H9 (cell line): ENCODE measurements around the gene TUBB2A. TPM values are rescaled to one million over a fixed set of nuclear protein-coding genes. Genes with fewer than 3 reads are reported as not detected.

Experiments
- DNase-seq: peaks from one replicate; pipeline ENCODE4 v3.0.0-alpha.2; 2017
- H2AFZ ChIP-seq: one replicate; pipeline ENCODE4 v1.6.1; 2013; ENCODE audit warnings: mild to moderate bottlenecking, low read length, control low read depth, moderate library complexity
- H2AK5ac ChIP-seq: 2 replicates; pipeline ENCODE4 v1.6.1; 2013; ENCODE audit warnings: low read length, control low read depth, mixed read lengths; ENCODE audit not compliant: insufficient read length
- H2BK120ac ChIP-seq: one replicate; pipeline ENCODE4 v1.6.1; 2013; ENCODE audit warnings: low read depth, mild to moderate bottlenecking, low read length, control low read depth, inconsistent platforms; ENCODE audit not compliant: poor library complexity, severe bottlenecking
- H2BK12ac ChIP-seq: 2 replicates; pipeline ENCODE4 v1.6.1; 2013; ENCODE audit warnings: low read length, control low read depth, mixed read lengths, low read depth; ENCODE audit not compliant: insufficient read length
- H2BK15ac ChIP-seq: 2 replicates; pipeline ENCODE4 v1.6.1; 2013; ENCODE audit warnings: low read depth, low read length, control low read depth
- H2BK20ac ChIP-seq: one replicate; pipeline ENCODE4 v1.6.1; 2013; ENCODE audit warnings: low read depth, mild to moderate bottlenecking, low read length, control low read depth, inconsistent platforms; ENCODE audit not compliant: poor library complexity, severe bottlenecking
- H2BK5ac ChIP-seq: 2 replicates; pipeline ENCODE4 v1.6.1; 2013; ENCODE audit warnings: low read length, control low read depth, mixed read lengths; ENCODE audit not compliant: insufficient read length
- H3K14ac ChIP-seq: 2 replicates; pipeline ENCODE4 v1.6.1; 2013; ENCODE audit warnings: low read length, control low read depth; ENCODE audit not compliant: insufficient read depth
- H3K18ac ChIP-seq: 2 replicates; pipeline ENCODE4 v1.6.1; 2013; ENCODE audit warnings: low read depth, mild to moderate bottlenecking, mixed read lengths, low read length, control low read depth; ENCODE audit not compliant: insufficient read length
- H3K23ac ChIP-seq: 2 replicates; pipeline ENCODE4 v1.6.1; 2013; ENCODE audit warnings: low read length, control low read depth, mixed read lengths, low read depth; ENCODE audit not compliant: insufficient read length
- H3K23me2 ChIP-seq: 2 replicates; pipeline ENCODE4 v1.6.1; 2013; ENCODE audit warnings: low read depth, mild to moderate bottlenecking, mixed read lengths, low read length, control low read depth; ENCODE audit not compliant: insufficient read length, poor library complexity, severe bottlenecking
- H3K27ac ChIP-seq: 2 replicates; pipeline ENCODE4 v1.5.1; 2013; ENCODE audit warnings: low read length, control low read depth, mixed read lengths, low read depth; ENCODE audit not compliant: insufficient read length
- H3K27me3 ChIP-seq: 2 replicates; pipeline ENCODE4 v1.6.1; 2013; ENCODE audit warnings: low read length, control low read depth, inconsistent platforms; ENCODE audit not compliant: insufficient read depth
- H3K4ac ChIP-seq: 2 replicates; pipeline ENCODE4 v1.6.1; 2013; ENCODE audit warnings: low read depth, mild to moderate bottlenecking, control low read depth, inconsistent platforms, low read length, moderate library complexity
- H3K4me1 ChIP-seq: 2 replicates; pipeline ENCODE4 v1.6.1; 2013; ENCODE audit warnings: low read length, control low read depth, inconsistent platforms; ENCODE audit not compliant: insufficient read depth
- H3K4me2 ChIP-seq: 2 replicates; pipeline ENCODE4 v1.6.1; 2013; ENCODE audit warnings: low read length, control low read depth, mixed read lengths; ENCODE audit not compliant: insufficient read length, insufficient read depth
- H3K56ac ChIP-seq: 2 replicates; pipeline ENCODE4 v1.6.1; 2013; ENCODE audit warnings: low read depth, mild to moderate bottlenecking, mixed read lengths, low read length, control low read depth; ENCODE audit not compliant: insufficient read length
- H3K79me1 ChIP-seq: 2 replicates; pipeline ENCODE4 v1.6.1; 2013; ENCODE audit warnings: low read depth, mild to moderate bottlenecking, moderate library complexity, low read length, control low read depth, inconsistent platforms; ENCODE audit not compliant: insufficient read depth, poor library complexity, severe bottlenecking
- H3K79me2 ChIP-seq: 2 replicates; pipeline ENCODE4 v1.6.1; 2013; ENCODE audit warnings: low read length, control low read depth, inconsistent platforms; ENCODE audit not compliant: insufficient read depth
- H3K9ac ChIP-seq: 2 replicates; pipeline ENCODE4 v1.6.1; 2013; ENCODE audit warnings: low read length, control low read depth, mixed read lengths; ENCODE audit not compliant: insufficient read length; ENCODE audit errors: extremely low read depth
- H3K9me3 ChIP-seq: one replicate; pipeline ENCODE4 v1.6.1; 2013; ENCODE audit warnings: low read depth, low read length, inconsistent platforms; ENCODE audit not compliant: control insufficient read depth
- H3T11ph ChIP-seq: one replicate; pipeline ENCODE4 v1.6.1; 2013; ENCODE audit warnings: mild to moderate bottlenecking, low read length, control low read depth, inconsistent platforms
- H4K20me1 ChIP-seq: one replicate; pipeline ENCODE4 v1.6.1; 2013; ENCODE audit not compliant: control insufficient read depth, insufficient read length, insufficient read depth
- H4K5ac ChIP-seq: 2 replicates; pipeline ENCODE4 v1.6.1; 2013; ENCODE audit warnings: low read depth, mild to moderate bottlenecking, mixed read lengths, low read length, control low read depth; ENCODE audit not compliant: insufficient read length
- H4K8ac ChIP-seq: replicated peaks from 2 replicates; pipeline ENCODE4 v1.6.1; 2013; ENCODE audit warnings: low read length, control low read depth, mixed read lengths, low read depth; ENCODE audit not compliant: insufficient read length
- H4K91ac ChIP-seq: 2 replicates; pipeline ENCODE4 v1.6.1; 2013; ENCODE audit warnings: low read depth, mild to moderate bottlenecking, moderate library complexity, mixed read lengths, low read length, control low read depth; ENCODE audit not compliant: insufficient read length
- H3K27ac Mint-ChIP-seq, 3 experiments: 2 replicates in 2 of 3; 3 replicates in 1 of 3; pipeline ENCODE4 v1.8.0; 2020 to 2021; ENCODE audit warnings: mixed read lengths in 3 of 3, mild to moderate bottlenecking in 1 of 3, moderate library complexity in 1 of 3
- H3K27me3 Mint-ChIP-seq: 2 replicates; pipeline ENCODE4 v1.8.0; 2021; ENCODE audit warnings: low read depth, mild to moderate bottlenecking, moderate library complexity, mixed read lengths
- H3K36me3 Mint-ChIP-seq, 3 experiments: 2 replicates in 2 of 3; 3 replicates in 1 of 3; pipeline ENCODE4 v1.8.0; 2020 to 2021; ENCODE audit warnings: low read depth in 3 of 3, mixed read lengths in 3 of 3; ENCODE audit not compliant: insufficient read depth in 1 of 3
- H3K4me1 Mint-ChIP-seq, 2 experiments: 2 replicates each; pipeline ENCODE4 v1.8.0; 2020; ENCODE audit warnings: mixed read lengths in 2 of 2
- H3K4me3 Mint-ChIP-seq, 2 experiments: 2 replicates in 1 of 2; 3 replicates in 1 of 2; pipeline ENCODE4 v1.8.0; 2020 to 2021; ENCODE audit warnings: mild to moderate bottlenecking in 2 of 2, mixed read lengths in 2 of 2, moderate library complexity in 1 of 2
- H3K9me3 Mint-ChIP-seq, 2 experiments: 2 replicates in 1 of 2; 3 replicates in 1 of 2; pipeline ENCODE4 v1.8.0; 2020; ENCODE audit warnings: mild to moderate bottlenecking in 2 of 2, mixed read lengths in 2 of 2, moderate library complexity in 1 of 2
- CTCF ChIP-seq: fragments of 200-600 bp; sonication (generic); conservative IDR thresholded peaks from 3 replicates; pipeline ENCODE4 v1.8.0; 2021; ENCODE audit warnings: antibody characterized with exemption, mild to moderate bottlenecking
- WGBS: extraction: QIAGEN DNeasy Blood & Tissue Kit; methylation state at CpG from one replicate; pipeline ENCODE4 v1.1.7; 2013; ENCODE audit warnings: missing lambda C conversion rate, low lambda C conversion rate, mixed read lengths; ENCODE audit not compliant: insufficient read length; ENCODE audit errors: extremely low coverage; 5-methylcytosine and 5-hydroxymethylcytosine counted together
- total RNA-seq: library from RNA; stranded (reverse); gene quantifications from 2 replicates; pipeline ENCODE4 v1.2.1, GENCODE V29; 2021

The TUBB2A gene
- total RNA-seq, 1 experiment from 2014 or later: 258 TPM

- no CpG with 5 or more reads among the region's 6 CpGs for WGBS
- Histone ChIP-seq H3K4ac (no peak overlapping the region), H2AK5ac (no peak overlapping the region), H3K4me2 (no peak overlapping the region), H4K20me1 (no peaks in the 10 kb centered on the region), H2BK120ac (no peak overlapping the region), H3K23me2 (no peaks in the 10 kb centered on the region), H2BK5ac (no peak overlapping the region), H3K27ac (no peak overlapping the region), H3K27me3 (no peaks in the 10 kb centered on the region), H3K56ac (no peak overlapping the region), H3K18ac (no peak overlapping the region), H3K9ac (no peak overlapping the region), H2AFZ (no peak overlapping the region), H2BK20ac (no peak overlapping the region), H4K5ac (no peak overlapping the region), H3K23ac (no peak overlapping the region), H2BK15ac (no peak overlapping the region), H4K8ac (no peak overlapping the region), H3T11ph (no peak overlapping the region), H3K9me3 (no peaks in the 10 kb centered on the region), H3K79me2 (no peaks in the 10 kb centered on the region), H4K91ac (no peak overlapping the region), H2BK12ac (no peak overlapping the region), H3K4me1 (no peaks in the 10 kb centered on the region; the same call in 1 of the 2 replicates), H3K14ac (no peak overlapping the region), H3K79me1 (no peaks in the 10 kb centered on the region)
- peak overlapping the region; percentile 74 to 96 (median 96); a peak in 6 of 7 replicates for H3K27ac Mint-ChIP-seq
- no peak for DNase-seq
- peaks cover 0 to 2% of the 10 kb centered on the region in 2 experiments; a peak in 3 of 5 replicates for H3K9me3 Mint-ChIP-seq
- no peak for TF ChIP-seq CTCF
- peaks cover 15 to 28% of the 10 kb centered on the region in 2 experiments for H3K4me1 Mint-ChIP-seq
- H3K36me3 Mint-ChIP-seq: peaks cover 49 to 76% (median 57%) of the 10 kb centered on the region in 3 experiments
- no peaks in the 10 kb centered on the region for H3K27me3 Mint-ChIP-seq
- H3K4me3 Mint-ChIP-seq: peak overlapping the region in 1 of 2 experiments; percentile 28; a peak in 1 of 5 replicates
Observed at GRCh38 chr6:3143158-3143557, 14.2 kb downstream of the TUBB2A start.
